HEK293T (cell line): ENCODE results near the gene ATP13A2.

Experiments
- CTCF ChIA-PET: fragments of 350-600 bp; formaldehyde crosslinking; extraction: SDS; loops from one replicate; lab custom pipeline; 2021; ENCODE audit warnings: antibody characterized with exemption, inconsistent platforms; lab: Yijun Ruan, JAX
- POLR2A ChIA-PET: fragments of 350-600 bp; formaldehyde crosslinking; extraction: SDS; loops from one replicate; lab custom pipeline; 2020; ENCODE audit warnings: antibody characterized with exemption, inconsistent platforms; lab: Yijun Ruan, JAX
- DNase-seq: peaks from one replicate; pipeline ENCODE4 v3.0.0; 2012; ENCODE audit warnings: mixed read lengths; ENCODE audit errors: extremely low spot score
- ARNT ChIP-seq: fragments of 450-650 bp; IDR thresholded peaks from 2 replicates; pipeline ENCODE4 v1.6.1; 2017; ENCODE audit warnings: mild to moderate bottlenecking
- BHLHE40 ChIP-seq: fragments of 450-650 bp; IDR thresholded peaks from 2 replicates; pipeline ENCODE4 v1.6.1; 2016; ENCODE audit warnings: mild to moderate bottlenecking, moderate library complexity, borderline replicate concordance
- CTBP1 ChIP-seq: fragments of 450-650 bp; IDR thresholded peaks from 2 replicates; pipeline ENCODE4 v1.6.1; 2016; ENCODE audit warnings: borderline replicate concordance
- ELF4 ChIP-seq: fragments of 450-650 bp; IDR thresholded peaks from 2 replicates; pipeline ENCODE4 v1.6.1; 2017; ENCODE audit warnings: antibody characterized with exemption
- FOXA1 ChIP-seq: fragments of 450-650 bp; IDR thresholded peaks from 2 replicates; pipeline ENCODE4 v1.6.1; 2016; ENCODE audit warnings: mild to moderate bottlenecking
- FOXK2 ChIP-seq: fragments of 450-650 bp; IDR thresholded peaks from 2 replicates; pipeline ENCODE4 v1.6.1; 2016; ENCODE audit warnings: mild to moderate bottlenecking
- FOXM1 ChIP-seq: fragments of 450-650 bp; IDR thresholded peaks from 2 replicates; pipeline ENCODE4 v1.6.1; 2017; ENCODE audit warnings: mild to moderate bottlenecking, borderline replicate concordance
- HDGF ChIP-seq: fragments of 450-650 bp; IDR thresholded peaks from 2 replicates; pipeline ENCODE4 v1.6.1; 2017; ENCODE audit warnings: antibody characterized with exemption, borderline replicate concordance
- L3MBTL2 ChIP-seq: fragments of 450-650 bp; conservative IDR thresholded peaks from 2 replicates; pipeline ENCODE4 v1.6.1; 2016; ENCODE audit warnings: mild to moderate bottlenecking
- LEF1 ChIP-seq: fragments of 450-650 bp; IDR thresholded peaks from 2 replicates; pipeline ENCODE4 v1.6.1; 2017; ENCODE audit warnings: mild to moderate bottlenecking, borderline replicate concordance
- NFRKB ChIP-seq: fragments of 450-650 bp; IDR thresholded peaks from 2 replicates; pipeline ENCODE4 v1.6.1; 2016; ENCODE audit warnings: mild to moderate bottlenecking, moderate library complexity
- PKNOX1 ChIP-seq: fragments of 450-650 bp; IDR thresholded peaks from 2 replicates; pipeline ENCODE4 v1.6.1; 2016
- SP1 ChIP-seq: fragments of 450-650 bp; IDR thresholded peaks from 2 replicates; pipeline ENCODE4 v1.6.1; 2017
- SUZ12 ChIP-seq: fragments of 450-650 bp; IDR thresholded peaks from 2 replicates; pipeline ENCODE4 v1.6.1; 2016; ENCODE audit warnings: mild to moderate bottlenecking
- TARDBP ChIP-seq: fragments of 450-650 bp; IDR thresholded peaks from 2 replicates; pipeline ENCODE4 v1.6.1; 2016
- ZNF384 ChIP-seq: fragments of 450-650 bp; IDR thresholded peaks from 2 replicates; pipeline ENCODE4 v1.6.1; 2016

The ATP13A2 gene

GRCh38 chr1:17056551-17056950 is 44.8 kb upstream of the ATP13A2 start:
- POLR2A ChIA-PET = no interaction called here
- DNase-seq = no peak

GRCh38 chr1:17055801-17056200 is 44.1 kb upstream of the ATP13A2 start:
- DNase-seq = no peak
- TF ChIP-seq CTBP1 (no peak), LEF1 (no peak), NFRKB (no peak), ELF4 (no peak), TARDBP (no peak), SUZ12 (no peak), FOXK2 (no peak), BHLHE40 (no peak), HDGF (no peak), FOXA1 (no peak), SP1 (no peak)
- CTCF ChIA-PET = no interaction called here
- POLR2A ChIA-PET = no interaction called here

More at GRCh38 chr1:17056551-17056950, 44.8 kb upstream of the ATP13A2 start:
- TF ChIP-seq FOXM1 (no peak), ELF4 (no peak), TARDBP (no peak), CTBP1 (no peak), ZNF384 (no peak), FOXK2 (no peak), FOXA1 (no peak), SUZ12 (no peak), L3MBTL2 (no peak), HDGF (no peak), LEF1 (no peak), PKNOX1 (no peak), NFRKB (no peak), ARNT (no peak), BHLHE40 (no peak), SP1 (no peak)
- CTCF ChIA-PET = no interaction called here

- ChIA-PET POLR2A (no interaction called here), CTCF (no interaction called here)
- TF ChIP-seq SP1 (no peak), FOXK2 (no peak), ARNT (no peak), TARDBP (peak; percentile 53; the same call in 1 of the 2 replicates), CTBP1 (no peak), ELF4 (peak; percentile 79), LEF1 (no peak), FOXM1 (no peak), ZNF384 (no peak), SUZ12 (no peak), BHLHE40 (no peak), PKNOX1 (peak; percentile 57), HDGF (peak; percentile 96), NFRKB (no peak), FOXA1 (no peak)
- DNase-seq = peak; percentile 97
Measured at GRCh38 chr1:17053685-17054410, 42.1 kb upstream of the ATP13A2 start, which contains the start of gene SDHB. Gene SDHB (minus strand): TSS chr1:17054032. CDS start chr1:17054019, 13 bp downstream.

- POLR2A ChIA-PET = no interaction called here
- DNase-seq = no peak
- CTCF ChIA-PET = interaction anchor here (1.8 kb wide), 1 partner anchor 93 kb away, joined by 6 read pairs; no protein-coding TSS in a partner anchor
- TF ChIP-seq BHLHE40 (no peak), L3MBTL2 (0 out of 2 replicates have a peak, but pooled peaks have one; percentile 9)
Measured at GRCh38 chr1:17053086-17053684, 41.5 kb upstream of the ATP13A2 start.

GRCh38 chr1:17052641-17053040 is 40.9 kb upstream of the ATP13A2 start:
- ChIA-PET POLR2A (interaction anchor here (0.7 kb wide), 1 partner anchor 80 kb away, joined by 3 read pairs; no protein-coding TSS in a partner anchor), CTCF (interaction anchor here (1.8 kb wide), 1 partner anchor 92 kb away, joined by 6 read pairs; no protein-coding TSS in a partner anchor)
- DNase-seq = no peak
- TF ChIP-seq L3MBTL2 (no peak), FOXM1 (no peak), NFRKB (no peak), LEF1 (no peak), SP1 (no peak), ZNF384 (no peak), CTBP1 (no peak), TARDBP (no peak), ELF4 (no peak), ARNT (no peak), SUZ12 (no peak)

GRCh38 chr1:17052038-17052437 is 40.3 kb upstream of the ATP13A2 start:
- ChIA-PET CTCF (interaction anchor here (1.8 kb wide), 1 partner anchor 92 kb away, joined by 6 read pairs; no protein-coding TSS in a partner anchor), POLR2A (interaction anchor here (0.7 to 1.3 kb wide), 2 partner anchors 80 to 92 kb away, joined by 3 read pairs; no protein-coding TSS in a partner anchor)
- no peak for DNase-seq
- TF ChIP-seq HDGF (no peak), BHLHE40 (no peak), FOXK2 (no peak), L3MBTL2 (no peak), FOXA1 (no peak), TARDBP (no peak), NFRKB (no peak), ZNF384 (no peak), ARNT (no peak), ELF4 (no peak), SP1 (no peak), PKNOX1 (no peak), SUZ12 (no peak), FOXM1 (no peak), LEF1 (no peak), CTBP1 (no peak)
